HuH-7 (cell line): ENCODE results near the gene RELB.

Experiments
- DNase-seq: peaks from one replicate; pipeline ENCODE4 v3.0.0; 2011; ENCODE audit warnings: low spot score

Gene RELB

GRCh38 chr19:45020071-45020470, 18.8 kb downstream of the RELB start:
- DNase-seq, result no peak

- no peak for DNase-seq
These were observed 20.7 kb downstream of the RELB start for GRCh38 chr19:45021971-45022370.

- DNase-seq, result no peak
These were observed 21.8 kb downstream of the RELB start for GRCh38 chr19:45023048-45023447.

- DNase-seq, result no peak
These were observed 24.0 kb downstream of the RELB start for GRCh38 chr19:45025264-45025663.

- no peak for DNase-seq
These were observed 26.1 kb downstream of the RELB start for GRCh38 chr19:45027371-45027770.

- DNase-seq, result no peak
These were observed 29.6 kb downstream of the RELB start for GRCh38 chr19:45030825-45031224.

GRCh38 chr19:45032421-45032820, 31.2 kb downstream of the RELB start:
- DNase-seq, result no peak

- DNase-seq, result no peak
These were observed 34.5 kb downstream of the RELB start for GRCh38 chr19:45035755-45036154.

GRCh38 chr19:45037393-45038169, 36.3 kb downstream of the RELB start:
- no peak for DNase-seq

- peak; percentile 94 for DNase-seq
These were observed 37.9 kb downstream of the RELB start, which contains the start of gene CLASRP for GRCh38 chr19:45038931-45039893. Gene CLASRP (plus strand): TSS chr19:45039045. CDS start chr19:45040213, 1,168 bp downstream.

- DNase-seq, result no peak
These were observed 39.0 kb downstream of the RELB start for GRCh38 chr19:45040059-45040771.

- DNase-seq, result no peak
These were observed 39.9 kb downstream of the RELB start for GRCh38 chr19:45041125-45041524.

GRCh38 chr19:45045671-45046353, 44.5 kb downstream of the RELB start:
- DNase-seq, result peak; percentile 72

GRCh38 chr19:45046355-45046754, 45.1 kb downstream of the RELB start:
- no peak for DNase-seq

- no peak for DNase-seq
These were observed 46.0 kb downstream of the RELB start for GRCh38 chr19:45047188-45047797.

GRCh38 chr19:45049073-45049736, 47.9 kb downstream of the RELB start:
- no peak for DNase-seq

GRCh38 chr19:45050036-45050435, 48.8 kb downstream of the RELB start:
- no peak for DNase-seq

- DNase-seq, result no peak
These were observed 50.8 kb downstream of the RELB start for GRCh38 chr19:45051929-45052579.

GRCh38 chr19:45056831-45057230, 55.6 kb downstream of the RELB start:
- DNase-seq, result no peak

GRCh38 chr19:45057444-45057843, 56.2 kb downstream of the RELB start:
- DNase-seq, result no peak
